ENCODE measurements around the gene AK5. TPM values are rescaled to one million over a fixed set of nuclear protein-coding genes. Genes with fewer than 3 reads are reported as not detected.

The AK5 gene
- total RNA-seq, 1 donor from 2014 or later = 92.6 TPM

DNA sequence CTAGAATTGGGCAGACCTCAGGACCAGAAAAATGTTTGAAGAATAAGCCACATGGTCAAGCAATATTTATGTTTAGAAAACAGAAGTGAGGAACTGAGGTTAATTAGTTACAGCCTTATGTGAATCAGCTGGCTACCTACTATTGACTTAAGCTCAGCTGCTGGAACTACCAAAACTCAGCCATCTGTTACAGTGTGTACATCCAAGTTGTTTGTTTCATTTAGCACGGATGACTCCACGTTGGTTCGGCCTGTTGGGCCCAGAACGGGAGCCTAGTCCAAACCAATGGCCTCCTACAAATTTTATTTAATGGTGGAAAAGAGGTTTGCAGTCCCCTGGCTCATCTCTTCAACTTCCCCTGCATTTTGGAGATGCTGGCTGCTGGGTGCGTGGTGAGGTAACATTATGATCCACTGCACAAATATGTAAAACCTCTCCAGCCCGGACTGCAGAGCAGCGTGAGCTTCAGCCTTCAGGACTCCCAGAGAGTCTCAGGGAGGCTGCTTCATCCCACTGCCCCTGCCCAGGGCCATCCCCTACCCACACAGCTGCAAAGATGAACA lies 257.2 kb downstream of the AK5 start:
- peak; percentile 75 for DNase-seq (ENCODE audit: low read depth)

DNA sequence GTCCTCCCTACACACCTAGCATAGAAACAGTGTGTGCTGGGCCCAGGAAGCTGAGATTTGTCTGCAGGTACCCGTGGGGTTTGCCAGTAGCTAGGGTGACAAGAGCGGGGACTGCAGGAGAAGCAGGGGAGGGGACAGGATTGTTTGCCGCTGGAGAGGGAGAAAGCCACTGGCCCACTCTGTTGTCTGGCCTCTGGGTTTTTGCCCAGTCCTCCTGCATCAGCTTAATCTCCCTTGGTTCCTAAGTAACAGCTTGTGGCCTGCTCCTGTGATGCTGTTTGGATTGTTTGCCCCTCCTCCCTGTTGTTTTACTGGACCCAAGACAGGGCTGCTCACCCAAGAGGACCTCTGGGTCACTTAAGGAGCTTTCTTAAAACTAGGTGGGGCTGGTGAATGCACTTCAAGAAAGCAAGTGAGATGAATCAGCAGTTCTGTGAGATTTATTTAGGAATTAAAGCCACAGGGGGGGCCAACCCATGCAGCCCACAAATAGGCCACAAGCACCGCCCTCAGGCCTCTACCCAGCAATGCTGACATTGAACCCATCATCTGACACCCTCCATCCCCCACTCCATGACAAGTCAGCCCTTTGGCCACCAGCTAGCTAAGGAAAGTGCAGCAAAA lies 257.8 kb downstream of the AK5 start:
- DNase-seq (ENCODE audit: low read depth) = peak; percentile 97

DNA sequence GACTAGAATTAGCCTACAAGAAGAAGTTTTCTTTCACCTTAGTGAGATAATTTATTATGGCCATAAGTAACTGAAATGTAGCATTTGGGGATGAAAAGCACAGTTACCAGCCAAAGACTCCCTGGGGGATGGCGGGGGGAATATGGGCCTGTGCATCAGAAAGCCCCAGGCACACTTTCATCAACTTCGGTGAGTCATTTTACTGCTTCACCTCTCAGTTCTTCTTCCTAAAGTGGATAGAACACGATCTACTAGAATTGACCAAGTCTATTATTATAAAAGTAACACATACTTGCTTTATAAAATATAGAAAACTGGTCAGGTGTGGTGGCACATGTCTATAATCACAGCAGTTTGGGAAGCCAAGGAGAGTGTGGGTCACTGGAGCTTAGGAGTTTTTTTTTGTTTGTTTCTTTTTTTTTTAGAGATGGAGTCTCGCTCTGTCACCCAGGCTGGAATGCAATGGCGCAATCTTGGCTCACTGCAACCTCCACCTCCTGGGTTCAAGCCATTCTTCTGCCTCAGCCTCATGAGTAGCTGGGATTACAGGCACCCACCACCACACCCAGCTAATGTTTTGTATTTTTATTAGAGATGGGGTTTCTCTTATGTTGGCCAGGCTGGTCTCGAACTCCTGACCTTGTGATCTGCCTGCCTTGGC lies 258.8 kb downstream of the AK5 start:
- DNase-seq (ENCODE audit: low read depth) = no peak

DNA sequence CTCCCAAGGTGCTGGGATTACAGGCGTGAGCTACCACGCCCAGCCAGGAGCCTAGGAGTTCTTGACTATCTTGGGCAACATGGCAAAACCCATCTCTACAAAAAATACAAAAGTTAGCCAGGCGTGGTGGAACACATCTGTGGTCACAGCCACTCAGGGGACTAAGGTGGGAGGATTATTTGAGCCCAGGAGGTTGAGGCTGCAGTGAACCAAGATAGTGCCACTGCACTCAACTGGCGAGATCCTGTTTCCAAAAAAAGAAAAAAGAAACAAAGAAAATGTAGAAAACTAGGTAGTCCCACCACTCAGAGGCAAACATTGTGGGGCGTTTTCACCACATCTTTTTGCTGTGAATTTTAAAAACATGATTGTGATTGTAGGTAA lies 259.3 kb downstream of the AK5 start:
- no peak for DNase-seq (ENCODE audit: low read depth)

DNA sequence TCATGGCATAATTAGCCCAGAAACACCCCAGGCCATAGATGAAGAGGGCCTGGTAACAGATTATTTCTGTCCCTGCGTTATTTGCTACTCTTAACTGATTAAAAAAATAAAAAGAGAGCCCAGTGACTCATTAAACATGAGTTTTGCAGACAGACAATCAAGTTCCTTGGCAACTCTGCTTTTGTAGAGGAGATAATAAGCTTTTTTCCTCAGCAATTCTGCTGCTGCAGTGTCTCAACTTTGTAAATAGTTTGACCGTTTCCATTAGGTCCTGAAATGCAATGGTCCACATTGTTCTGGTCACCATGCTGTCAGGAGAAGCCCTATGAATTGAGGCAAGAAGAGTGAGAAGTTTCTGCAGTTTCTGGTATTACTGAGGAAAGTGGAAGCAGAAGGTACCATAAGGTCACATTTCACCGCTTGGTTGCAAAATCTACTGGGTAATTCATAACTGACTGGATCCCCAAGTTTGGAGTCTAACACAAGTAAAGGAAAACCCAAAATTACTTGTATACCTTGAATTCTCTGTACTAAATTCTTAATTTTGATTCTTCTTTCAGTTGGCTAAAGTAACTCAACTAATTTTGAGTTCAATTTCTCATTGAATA lies 261.1 kb downstream of the AK5 start:
- DNase-seq (ENCODE audit: low read depth) = peak; percentile 38

DNA sequence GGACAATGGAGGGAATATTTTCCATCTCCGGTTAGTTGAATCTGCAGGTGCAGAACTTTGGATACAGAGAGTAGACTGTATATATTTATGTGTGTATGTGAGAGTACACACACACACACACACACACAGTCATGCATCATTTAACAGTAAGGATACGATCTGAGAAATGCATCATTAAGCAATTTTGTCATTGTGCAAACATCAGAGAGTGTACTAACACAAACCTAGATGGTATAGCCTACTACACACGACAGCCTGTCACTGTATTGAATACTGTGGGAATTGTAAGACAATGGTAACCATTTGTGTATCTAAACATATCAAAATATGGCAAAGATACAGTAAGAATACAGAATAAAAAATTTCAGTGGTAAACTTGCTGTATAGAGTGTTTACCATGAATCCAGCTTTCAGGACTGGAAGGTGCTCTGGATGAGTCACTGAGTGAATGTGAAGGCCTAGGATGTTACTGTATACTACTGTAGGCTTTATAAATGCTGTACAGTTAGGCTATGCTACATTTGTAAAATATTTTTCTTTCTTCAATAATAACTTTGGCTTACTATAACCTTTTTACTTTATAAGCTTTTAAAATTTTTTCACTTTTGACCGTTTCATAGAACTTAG lies 262.1 kb downstream of the AK5 start:
- DNase-seq (ENCODE audit: low read depth) = no peak

DNA sequence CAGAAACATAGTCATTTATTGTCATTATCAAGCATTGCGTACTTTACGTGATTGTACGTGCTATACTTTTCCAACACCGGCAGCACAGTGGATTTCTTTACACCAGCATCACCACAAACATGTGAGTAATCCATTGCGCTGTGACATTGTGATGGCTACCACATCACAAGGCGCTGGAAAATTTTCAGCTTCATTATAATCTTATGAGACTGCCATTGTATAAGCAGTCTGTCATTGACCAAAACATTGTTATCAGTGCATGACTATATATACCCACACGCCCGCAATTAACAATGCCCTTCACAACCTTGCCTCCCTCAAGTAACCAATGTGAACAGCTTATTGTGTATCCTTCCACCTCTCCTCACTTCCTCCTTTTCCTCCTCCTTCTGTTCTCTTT lies 263.0 kb downstream of the AK5 start:
- no peak for DNase-seq (ENCODE audit: low read depth)

DNA sequence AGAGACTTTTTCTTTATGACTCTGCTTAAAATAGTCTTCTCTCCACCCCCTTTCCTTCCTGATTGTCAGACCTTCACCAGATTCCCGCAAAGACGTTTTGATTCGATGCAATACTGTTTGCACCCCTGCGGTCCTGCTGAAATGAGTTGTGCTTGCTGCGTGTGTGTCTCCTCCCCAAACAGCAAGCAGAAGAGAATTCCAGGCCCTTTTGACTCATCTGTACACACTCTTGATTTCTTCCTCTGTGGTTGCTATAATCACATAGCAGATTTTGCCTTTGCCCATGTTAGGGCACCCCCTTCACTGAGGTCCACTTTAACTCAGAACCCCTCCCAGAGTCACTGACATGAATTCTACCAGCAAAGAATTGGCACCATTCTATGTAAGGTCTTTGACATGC lies 264.2 kb downstream of the AK5 start:
- no peak for DNase-seq (ENCODE audit: low read depth)

DNA sequence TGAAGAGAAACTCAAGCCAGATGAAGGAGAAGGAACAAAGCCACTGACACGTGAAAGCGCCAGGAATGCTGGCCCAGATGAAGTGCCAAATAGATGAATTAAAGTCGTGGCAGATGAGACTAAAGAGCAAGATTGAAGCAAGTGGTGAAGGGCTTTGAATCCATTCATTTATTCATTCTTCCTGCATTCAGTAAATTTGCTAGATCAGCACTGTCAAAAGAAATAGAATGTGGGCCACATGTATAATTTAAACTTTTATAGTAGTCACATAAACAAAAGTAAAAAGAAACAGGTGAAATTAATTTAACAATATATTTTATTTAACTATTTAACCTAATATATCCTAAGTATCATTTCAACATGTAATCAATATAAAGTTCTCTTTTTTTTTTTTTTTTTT lies 265.1 kb downstream of the AK5 start:
- no peak for DNase-seq (ENCODE audit: low read depth)

DNA sequence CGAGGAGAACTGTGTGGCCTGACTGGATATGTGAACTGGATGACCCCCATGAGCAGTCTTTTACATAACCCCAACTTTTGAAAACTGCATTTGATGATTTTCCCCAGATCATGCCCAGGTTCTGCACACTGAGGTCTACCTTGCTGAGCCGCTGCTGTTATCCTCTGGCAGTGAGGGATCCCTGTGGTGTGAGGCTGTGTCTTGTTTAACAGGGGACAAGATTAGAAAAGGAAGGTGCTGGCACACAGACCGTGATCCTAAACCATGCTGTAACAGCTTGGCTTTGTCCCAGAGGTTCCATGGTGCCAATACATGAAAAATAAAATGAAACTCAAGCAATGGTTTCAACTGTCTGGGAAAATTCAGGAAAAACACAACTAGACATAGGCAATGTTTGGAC lies 266.5 kb downstream of the AK5 start:
- DNase-seq (ENCODE audit: low read depth) = no peak

DNA sequence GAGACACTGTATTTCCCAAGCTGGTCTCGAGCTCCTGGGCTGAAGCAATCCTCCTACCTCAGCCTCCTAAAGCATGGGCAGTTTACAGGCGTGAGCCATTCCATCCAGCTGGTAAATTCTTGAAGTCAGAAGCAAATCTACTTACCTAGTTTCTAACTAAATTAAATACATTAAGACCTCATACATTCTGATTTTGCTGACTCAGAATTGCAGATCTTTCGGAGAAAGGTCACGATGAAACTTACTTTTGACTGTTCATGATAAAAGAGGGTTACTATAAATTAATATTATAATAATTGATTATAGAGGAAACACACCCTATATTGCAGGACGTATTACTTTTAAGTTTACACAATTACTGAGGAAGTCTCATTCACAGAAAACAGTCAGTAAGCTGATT lies 268.3 kb downstream of the AK5 start:
- no peak for DNase-seq (ENCODE audit: low read depth)

DNA sequence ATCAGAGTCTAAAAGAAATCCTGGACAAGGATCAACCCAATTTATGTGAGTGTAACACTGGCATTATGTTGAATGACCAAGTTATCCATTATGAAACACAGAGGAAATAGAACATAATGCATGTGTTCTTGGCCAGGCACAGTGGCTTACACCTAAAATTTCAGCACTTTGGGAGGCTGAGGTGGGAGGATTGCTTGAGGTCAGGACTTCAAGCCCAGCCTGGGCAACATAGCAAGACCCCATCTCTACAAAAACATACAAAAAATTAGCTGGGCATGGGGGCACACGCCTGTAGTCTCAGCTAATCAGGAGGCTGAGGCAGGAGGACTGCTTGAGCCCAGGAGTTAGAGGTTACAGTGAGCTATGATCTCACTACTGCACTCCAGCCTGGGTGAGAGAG lies 270.8 kb downstream of the AK5 start:
- DNase-seq (ENCODE audit: low read depth) = no peak

DNA sequence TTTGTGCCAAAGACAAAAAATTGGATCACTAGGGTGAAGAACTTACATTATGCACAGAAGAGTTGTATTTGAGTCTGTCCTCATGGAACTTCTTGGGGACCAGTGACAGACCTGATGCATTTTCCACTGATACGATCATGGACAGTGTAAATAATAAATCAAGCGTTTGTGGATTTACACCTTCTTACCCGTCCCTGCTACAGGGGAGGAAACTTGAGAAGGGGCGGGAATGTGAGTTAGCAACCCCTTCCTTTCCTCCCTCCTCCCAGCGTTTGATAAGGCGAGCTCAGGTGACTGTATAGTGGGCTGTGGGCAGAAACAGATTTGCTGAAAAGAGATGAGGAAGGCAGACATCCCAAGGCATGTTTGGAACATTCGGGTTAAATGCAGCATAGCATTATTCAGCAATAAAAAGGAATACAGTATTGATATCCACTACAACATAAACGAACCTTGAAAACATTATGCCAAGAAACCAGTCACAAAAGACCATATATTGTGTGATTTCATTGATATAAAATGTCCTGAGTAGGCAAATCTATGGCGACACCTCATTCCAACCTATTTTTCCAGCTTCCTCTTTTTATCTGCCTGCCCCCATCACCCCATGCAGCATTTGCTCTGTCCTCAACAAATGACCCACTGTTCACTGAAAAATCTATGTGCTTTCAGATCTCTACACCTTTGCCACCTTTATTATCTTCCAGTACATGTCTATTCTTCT lies 271.9 kb downstream of the AK5 start:
- no peak for DNase-seq (ENCODE audit: low read depth)

DNA sequence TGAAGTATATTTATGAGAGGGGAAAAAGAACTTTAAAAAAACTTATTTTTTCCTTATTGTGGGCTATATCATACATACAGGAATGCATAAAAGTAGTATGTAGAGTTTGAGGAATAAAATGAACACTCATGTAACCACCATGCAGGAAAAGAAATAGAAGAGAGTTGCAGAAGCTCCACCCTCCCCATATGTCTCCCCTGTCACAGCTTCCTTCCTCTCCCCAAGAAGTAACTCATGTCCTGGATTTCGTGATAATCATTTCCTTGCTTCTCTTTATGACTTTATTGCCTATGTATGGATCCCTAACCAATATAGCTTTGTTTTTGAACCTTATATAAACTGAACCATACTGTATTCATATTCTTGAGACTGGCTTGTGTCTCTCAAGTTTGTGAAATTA lies 274.2 kb downstream of the AK5 start:
- DNase-seq (ENCODE audit: low read depth) = no peak

DNA sequence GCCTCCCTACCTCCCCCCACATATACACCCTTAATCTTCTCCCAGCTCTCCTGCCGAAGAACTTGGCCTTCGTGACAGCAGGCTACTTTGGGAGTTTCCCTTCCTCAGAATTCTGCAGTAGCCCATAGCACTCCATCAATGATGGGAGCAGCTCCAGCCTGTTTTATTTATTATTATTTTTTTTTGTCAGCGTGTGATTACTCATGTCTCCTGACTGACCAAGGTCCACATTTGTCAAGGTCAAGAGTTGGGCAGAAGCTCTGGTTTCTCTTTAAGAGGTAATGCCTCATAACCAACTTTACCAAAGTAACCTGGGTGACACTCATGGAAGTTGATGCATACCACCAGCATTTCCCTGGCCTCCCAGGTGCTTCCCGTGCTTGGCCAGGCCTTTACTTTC lies 275.2 kb downstream of the AK5 start:
- DNase-seq (ENCODE audit: low read depth) = no peak

DNA sequence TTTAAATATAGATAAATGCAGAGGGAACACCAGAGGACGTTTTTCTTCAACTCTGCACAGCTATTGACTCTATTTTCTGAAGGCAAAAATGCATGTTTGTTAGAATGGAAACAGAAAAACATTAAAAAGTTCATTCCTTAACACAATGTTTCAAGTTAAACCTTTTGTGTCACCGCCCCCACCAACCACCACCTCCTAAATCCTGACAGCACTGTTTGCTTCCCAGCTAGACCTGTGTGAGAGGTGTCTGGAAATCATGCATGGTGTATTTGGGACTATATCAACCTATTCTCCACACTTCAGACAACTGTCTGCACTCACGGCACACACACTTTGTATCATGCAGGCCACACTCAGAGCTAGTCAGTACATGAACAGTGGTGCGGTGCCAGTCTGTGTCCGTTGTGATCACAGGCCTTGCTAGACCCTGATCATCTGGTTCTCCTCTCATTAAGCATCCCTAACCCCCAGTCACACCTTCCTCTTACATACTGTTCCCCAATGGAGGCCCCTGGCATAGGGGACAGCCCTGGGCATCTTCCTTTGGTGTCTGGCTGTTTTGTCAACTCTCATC lies 276.9 kb downstream of the AK5 start:
- no peak for DNase-seq (ENCODE audit: low read depth)

DNA sequence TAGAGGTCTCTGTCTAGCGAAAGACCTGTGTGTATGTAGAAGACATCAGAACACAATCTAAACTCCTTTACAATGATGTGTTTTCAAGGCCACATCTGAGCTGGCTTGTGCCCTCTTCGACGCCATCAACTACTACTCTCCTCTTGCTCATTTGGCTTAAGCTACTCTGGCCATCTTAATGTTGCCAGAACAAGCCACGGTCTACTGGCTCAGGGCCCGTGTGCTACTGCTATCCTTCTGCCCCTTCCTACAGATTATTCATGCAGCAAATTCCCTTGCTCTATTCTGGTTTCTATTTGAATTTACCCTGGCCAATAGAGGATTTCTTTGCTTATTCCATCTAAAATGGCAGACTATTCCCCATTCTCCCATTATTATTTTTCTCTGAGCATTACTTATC lies 278.9 kb downstream of the AK5 start:
- no peak for DNase-seq (ENCODE audit: low read depth)

DNA sequence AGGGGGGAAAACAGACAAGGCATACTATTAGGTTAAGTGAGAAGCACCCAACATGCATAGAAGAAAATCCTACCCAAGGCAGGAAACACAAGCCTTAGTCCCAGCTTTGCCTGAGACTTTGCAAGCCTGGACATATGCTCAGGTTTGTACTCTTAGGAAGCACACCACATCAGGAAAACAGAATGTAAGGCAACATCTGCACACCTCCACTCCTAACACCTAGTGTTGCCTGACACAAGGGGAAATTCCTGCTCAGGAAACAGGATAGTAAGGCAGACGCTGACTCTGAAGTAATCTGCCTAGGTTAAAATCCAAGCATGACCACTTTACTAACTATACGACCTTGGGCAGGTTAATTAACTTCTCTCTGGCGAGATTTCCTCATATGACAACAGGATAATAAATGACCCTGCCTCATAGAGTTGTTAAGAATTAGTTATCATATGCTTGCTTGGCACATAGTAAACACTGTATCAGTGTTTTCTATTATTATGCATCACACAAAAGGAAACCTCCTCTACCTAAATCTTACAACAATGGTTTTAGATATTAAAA lies 280.9 kb downstream of the AK5 start:
- no peak for DNase-seq (ENCODE audit: low read depth)

DNA sequence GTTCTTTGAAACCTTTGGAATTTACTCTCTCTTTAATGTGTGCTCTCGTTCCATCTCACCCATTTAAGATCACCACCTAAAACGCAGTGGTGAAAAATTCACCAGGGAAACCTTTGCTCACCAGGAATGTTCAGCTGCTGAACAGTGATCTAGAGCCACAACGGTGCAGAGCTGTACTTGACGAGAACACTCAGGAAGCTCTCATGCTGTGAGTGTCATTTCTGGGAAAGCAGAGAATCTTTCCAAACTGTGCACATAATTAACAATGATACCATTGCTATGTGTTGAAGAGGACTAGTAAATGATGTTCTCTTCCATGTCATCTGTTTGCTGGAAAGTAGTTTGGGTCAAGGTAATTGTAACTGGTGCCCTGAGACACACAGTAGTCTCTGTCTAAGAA lies 283.5 kb downstream of the AK5 start:
- no peak for DNase-seq (ENCODE audit: low read depth)

DNA sequence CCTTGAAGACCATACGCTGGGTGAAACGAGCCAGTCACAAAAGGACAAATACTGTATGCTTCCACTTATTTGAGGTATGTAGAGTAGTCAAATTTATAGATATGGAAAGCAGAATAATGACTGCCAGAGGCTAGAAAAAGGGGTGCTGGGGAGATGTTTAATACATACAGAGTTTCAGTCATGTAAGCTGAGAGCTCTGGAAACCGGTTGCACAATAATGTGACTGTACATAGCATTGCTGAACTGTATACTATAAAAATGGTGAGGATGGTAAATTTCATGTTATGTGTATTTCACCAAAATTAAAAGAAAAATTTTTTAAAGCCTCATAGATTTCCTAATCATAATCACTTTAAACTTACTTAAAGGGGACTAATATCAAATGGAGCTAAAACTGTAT lies 289.8 kb downstream of the AK5 start:
- no peak for DNase-seq (ENCODE audit: low read depth)

DNA sequence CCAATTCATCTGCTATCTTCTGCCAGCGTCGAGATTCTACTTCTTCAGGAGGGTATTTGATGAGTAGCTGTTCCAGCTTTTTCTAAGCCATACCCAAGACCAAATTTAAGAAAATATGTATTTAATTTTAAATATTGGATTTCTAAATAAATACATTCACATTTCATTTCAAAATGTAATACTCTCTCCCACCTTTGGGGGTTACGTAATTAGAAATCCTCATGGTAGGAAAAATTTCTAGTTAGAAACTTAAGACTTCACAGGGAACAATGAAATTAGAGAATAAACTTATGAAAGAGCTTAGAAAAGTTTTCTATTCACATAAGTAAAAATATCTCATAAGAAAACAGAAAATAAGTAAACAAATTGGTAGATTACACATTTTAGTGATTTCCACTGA lies 297.7 kb downstream of the AK5 start:
- no peak for DNase-seq (ENCODE audit: low read depth)
